HG03135 (cell line): ENCODE measurements around the gene SLC30A1.

Source experiments
- ATAC-seq: cut with Tn5 transposase; IDR thresholded peaks from one replicate; pipeline ENCODE4 v1.9.1; 2021; ENCODE audit warnings: mild to moderate bottlenecking, moderate library complexity; ENCODE audit not compliant: unreplicated experiment

Gene SLC30A1

DNA sequence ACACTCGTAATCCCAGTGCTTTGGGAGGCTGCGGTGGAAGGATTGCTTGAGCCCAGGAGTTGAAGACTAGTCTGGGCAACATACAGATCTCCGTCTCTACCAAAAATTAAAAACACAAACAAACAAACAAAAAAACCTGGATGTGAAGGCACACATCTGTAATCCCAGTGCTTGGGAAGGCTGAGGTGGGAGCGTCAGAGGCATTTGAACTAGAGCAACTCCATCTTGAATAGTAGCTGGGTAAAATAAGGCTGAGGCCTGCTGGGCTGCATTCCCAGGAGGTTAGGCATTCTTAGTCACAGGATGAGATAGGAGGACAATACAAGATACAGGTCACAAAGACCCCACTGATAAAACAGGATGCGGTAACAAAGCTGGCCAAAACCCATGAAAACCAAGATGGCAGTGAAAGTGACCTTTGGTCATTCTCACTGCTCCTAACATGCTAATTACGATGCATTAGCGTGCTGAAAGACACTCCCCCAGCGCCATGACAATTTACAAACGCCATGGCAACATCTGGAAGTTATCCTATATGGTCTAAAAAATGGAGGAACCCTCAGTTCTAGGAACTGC lies 53.8 kb downstream of the SLC30A1 start:
- ATAC-seq = no peak

DNA sequence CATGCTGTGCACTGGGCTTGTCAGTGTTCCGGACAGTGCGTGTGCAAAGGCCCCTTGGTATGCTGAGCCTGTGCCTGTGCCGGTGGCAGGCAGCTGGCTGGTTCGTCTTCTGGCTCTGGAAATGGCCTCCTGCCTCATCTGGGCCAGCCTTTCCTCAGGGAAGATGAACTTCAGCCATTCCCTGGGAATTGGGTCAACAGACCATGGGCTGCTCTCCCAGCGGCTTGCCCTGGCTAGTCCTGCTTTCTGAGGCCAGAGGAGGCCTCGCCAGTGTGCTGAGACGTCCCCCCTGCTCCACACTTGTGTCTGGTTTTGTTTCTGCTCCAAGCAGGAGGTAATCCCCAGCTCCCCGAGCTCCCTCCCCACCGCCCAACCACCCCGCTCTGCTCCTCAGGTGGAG lies 54.4 kb downstream of the SLC30A1 start:
- no peak for ATAC-seq

DNA sequence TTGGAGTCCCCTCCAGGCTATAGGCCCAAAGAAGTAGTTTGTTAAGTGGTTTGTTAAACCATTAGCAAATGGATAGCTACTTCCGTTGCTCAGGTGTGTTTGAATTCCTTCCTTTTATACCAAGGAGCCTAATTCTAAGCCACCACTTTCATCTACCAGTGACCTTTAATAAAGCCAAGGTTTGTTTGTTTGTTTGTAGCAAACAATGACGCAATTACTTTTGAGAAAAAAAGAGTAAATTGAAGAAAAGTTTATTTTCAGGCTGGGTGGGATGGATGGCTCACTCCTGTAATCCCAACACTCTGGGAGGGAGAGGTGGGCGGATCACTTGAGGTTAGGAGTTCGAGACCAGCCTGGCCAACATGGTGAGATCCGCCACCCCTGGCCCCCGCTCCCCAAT lies 56.2 kb downstream of the SLC30A1 start:
- no peak for ATAC-seq
